Endothelial cell of umbilical vein (primary cell): Measurements from ENCODE around the gene ATAD2B. TPM values are rescaled to one million over a fixed set of nuclear protein-coding genes. Genes with fewer than 3 reads are reported as not detected.

ENCODE experiments used
- BruUV-seq: library from RNA; stranded (reverse); fragments of 400-500 nt; replicated peaks from 2 replicates; lab custom pipeline; 2021; lab: Mats Ljungman, UMichigan
- CTCF ChIA-PET: fragments of 300-600, 350-600 bp; sonication (Branson Sonifier 250); formaldehyde crosslinking; loops from one replicate; lab custom pipeline; 2021; ENCODE audit warnings: antibody characterized with exemption, inconsistent platforms; lab: Charles Lee
- POLR2A ChIA-PET: fragments of 300-600, 350-600 bp; sonication (Branson Sonifier 250); formaldehyde crosslinking; loops from one replicate; lab custom pipeline; 2021; ENCODE audit warnings: antibody characterized with exemption, inconsistent platforms; lab: Charles Lee
- DNase-seq: peaks from one replicate; pipeline ENCODE4 v3.0.0-alpha.2; 2011; ENCODE audit warnings: low read depth, low spot score
- FAIRE-seq: peaks from 2 replicates; lab custom pipeline; 2011; peaks lifted over from hg19 to GRCh38; lab: Jason Lieb, UNC
- H2AFZ ChIP-seq: 2 replicates; pipeline ENCODE4 v1.6.0; 2012; ENCODE audit warnings: low read depth, low read length, control low read depth, inconsistent platforms
- H3K27ac ChIP-seq: 2 replicates; pipeline ENCODE4 v1.5.1; 2011; ENCODE audit warnings: low read depth, mild to moderate bottlenecking, control low read depth, low read length, moderate library complexity; ENCODE audit not compliant: insufficient read depth
- H3K27me3 ChIP-seq, 2 experiments: 2 replicates each; pipeline versions ENCODE4 v1.6.0 to v1.6.1; 2011; ENCODE audit warnings: low read length in 2 of 2, mixed read lengths in 1 of 2; ENCODE audit not compliant: control insufficient read depth in 2 of 2, insufficient read depth in 2 of 2
- H3K36me3 ChIP-seq, 2 experiments: 2 replicates in 1 of 2; 3 replicates in 1 of 2; pipeline ENCODE4 v1.5.1; 2011; ENCODE audit warnings: low read length in 2 of 2, mild to moderate bottlenecking in 1 of 2, moderate library complexity in 1 of 2; ENCODE audit not compliant: control insufficient read depth in 2 of 2, insufficient read depth in 2 of 2; ENCODE audit errors: extremely low read depth in 1 of 2
- H3K4me1 ChIP-seq: 3 replicates; pipeline ENCODE4 v1.5.1; 2011; ENCODE audit warnings: mild to moderate bottlenecking, low read length; ENCODE audit not compliant: control insufficient read depth, insufficient read depth; ENCODE audit errors: extremely low read depth
- H3K4me2 ChIP-seq: 2 replicates; pipeline ENCODE4 v1.6.1; 2011; ENCODE audit warnings: low read length, control low read depth, mixed read lengths; ENCODE audit not compliant: insufficient read depth
- H3K4me3 ChIP-seq, 3 experiments: fragments of 200-600 bp in 1 of 3; sonication (generic), shearing (Covaris generic) in 1 of 3; replicated peaks in 1 of 3; 2 replicates each; pipeline ENCODE4 v1.5.1; 2011 to 2016; ENCODE audit warnings: control low read depth in 3 of 3, low read length in 3 of 3, mild to moderate bottlenecking in 2 of 3, inconsistent platforms in 1 of 3, low read depth in 1 of 3, moderate library complexity in 1 of 3; ENCODE audit not compliant: insufficient read depth in 1 of 3
- H3K79me2 ChIP-seq: 2 replicates; pipeline ENCODE4 v1.6.0; 2012; ENCODE audit warnings: low read length, inconsistent platforms; ENCODE audit not compliant: control insufficient read depth, insufficient read depth
- H3K9ac ChIP-seq: replicated peaks from 2 replicates; pipeline ENCODE3; 2011; ENCODE audit warnings: low read length, control low read depth; ENCODE audit not compliant: insufficient read depth; ENCODE audit errors: extremely low read depth
- H3K9me1 ChIP-seq: replicated peaks from 3 replicates; pipeline ENCODE4 v1.6.0; 2011; ENCODE audit warnings: mild to moderate bottlenecking, low read length; ENCODE audit not compliant: control insufficient read depth, insufficient read depth; ENCODE audit errors: extremely low read depth
- H3K9me3 ChIP-seq: replicated peaks from 2 replicates; pipeline ENCODE4 v1.5.1; 2012; ENCODE audit warnings: low read length, inconsistent platforms; ENCODE audit not compliant: control insufficient read depth, insufficient read depth
- H4K20me1 ChIP-seq: replicated peaks from 2 replicates; pipeline ENCODE3; 2011; ENCODE audit warnings: mild to moderate bottlenecking, low read length; ENCODE audit not compliant: control insufficient read depth, insufficient read depth; ENCODE audit errors: extremely low read depth
- CTCF ChIP-seq, 2 donors: IDR thresholded peaks; 1 replicate in 1 of 2; 2 replicates in 1 of 2; pipeline ENCODE4 v1.5.1; 2011; ENCODE audit warnings: low read length in 2 of 2, mild to moderate bottlenecking in 2 of 2, moderate library complexity in 2 of 2, control low read depth in 1 of 2, inconsistent platforms in 1 of 2, low read depth in 1 of 2; ENCODE audit not compliant: insufficient read depth in 1 of 2; ENCODE audit errors: extremely low read depth in 1 of 2
- EZH2 ChIP-seq: IDR thresholded peaks from 2 replicates; pipeline ENCODE4 v1.6.1; 2012; ENCODE audit warnings: borderline replicate concordance, low read depth, mild to moderate bottlenecking, moderate library complexity, low read length, inconsistent platforms; ENCODE audit not compliant: severe bottlenecking
- FOS ChIP-seq: IDR thresholded peaks from 2 replicates; pipeline ENCODE4 v1.6.1; 2011; ENCODE audit warnings: mild to moderate bottlenecking, low read length, moderate library complexity, borderline replicate concordance; ENCODE audit not compliant: insufficient read depth
- GATA2 ChIP-seq: IDR thresholded peaks from 2 replicates; pipeline ENCODE4 v1.7.0; 2011; ENCODE audit warnings: low read depth, mild to moderate bottlenecking, moderate library complexity, mixed read lengths, low read length; ENCODE audit not compliant: insufficient read length, insufficient read depth
- JUN ChIP-seq: IDR thresholded peaks from 2 replicates; pipeline ENCODE4 v1.6.1; 2011; ENCODE audit warnings: borderline replicate concordance, low read depth; ENCODE audit not compliant: insufficient read length, insufficient read depth
- MAX ChIP-seq: IDR thresholded peaks from 2 replicates; pipeline ENCODE4 v1.6.1; 2011; ENCODE audit not compliant: insufficient read depth, insufficient read length
- MYC ChIP-seq: IDR thresholded peaks from one replicate; pipeline ENCODE4 v1.6.1; 2011; ENCODE audit warnings: mild to moderate bottlenecking, low read depth, low read length
- POLR2A ChIP-seq: IDR thresholded peaks from 2 replicates; pipeline ENCODE4 v1.6.1; 2012; ENCODE audit warnings: low read depth, mild to moderate bottlenecking, control low read depth, low read length
- POLR2AphosphoS5 ChIP-seq: IDR thresholded peaks from 2 replicates; pipeline ENCODE4 v1.6.1; 2012; ENCODE audit warnings: low read depth, mild to moderate bottlenecking, control low read depth, low read length, moderate library complexity; ENCODE audit not compliant: insufficient read depth
- dilution Hi-C: fragments of 300-500 bp; cut with MboI; formaldehyde crosslinking; loops from one replicate; pipeline ENCODE4 v1.15.0; 2019; ENCODE audit warnings: low sequenced_read_pairs; ENCODE audit not compliant: extremely low pct_ligation_motif_present
- intact Hi-C: fragments of 100-400 bp; cut with micrococcal nuclease; formaldehyde crosslinking; loops from one replicate; pipeline ENCODE4 v1.10.0; 2022
- polyA plus RNA-seq, 4 experiments: library from polyadenylated mRNA; depleted of rRNA in 3 of 4; stranded (reverse) in 3 of 4; unstranded in 1 of 4; fragments of >200 nt; gene quantifications; 2 replicates each; pipeline versions ENCODE4 v1.2.1 to v1.2.3, GENCODE V29; 2011 to 2012; ENCODE audit warnings: missing spikeins in 1 of 4
- total RNA-seq: library from RNA; stranded (reverse); gene quantifications from 2 replicates; pipeline ENCODE4 v1.2.3, GENCODE V29; 2021

Gene ATAD2B
- total and polyA plus RNA-seq, 2 donors (not counting 3 experiments of a cell fraction or from before 2014, with no cell fraction given) = 2.5 to 19.1 TPM

GRCh38 chr2:23772056-23772455 is 154.9 kb downstream of the ATAD2B start:
- CTCF ChIA-PET = no interaction called here

More at GRCh38 chr2:23772056-23772455, 154.9 kb downstream of the ATAD2B start:
- no peaks in the 10 kb centered on the region for H3K9me1 ChIP-seq
- intact Hi-C loops (no loop called here), dilution Hi-C loops (no loop called here)
- FAIRE-seq (no peak), DNase-seq (no peak)
- no peaks in the 10 kb centered on the region for H3K4me1 ChIP-seq
- H4K20me1 ChIP-seq = no peaks in the 10 kb centered on the region
- H2AFZ ChIP-seq = no peak overlapping the region
- POLR2A ChIA-PET = no interaction called here
- no peaks in the 10 kb centered on the region for H3K9me3 ChIP-seq
- TF ChIP-seq CTCF (IDR thresholded peaks at IDR 0.05; ENCODE audit: extremely low read depth in 1 of 2, insufficient read depth in 1 of 2, low read depth in 1 of 2, low read length in 2 of 2) (no peak), FOS (no peak), MYC (no peak), JUN (no peak), GATA2 (no peak), EZH2 (no peak), POLR2A (no peak), POLR2AphosphoS5 (no peak), MAX (no peak)
- no peaks in the 10 kb centered on the region for H3K27me3 ChIP-seq
- no peak overlapping the region for H3K27ac ChIP-seq
- no peak overlapping the region for H3K9ac ChIP-seq
- no peaks in the 10 kb centered on the region for H3K79me2 ChIP-seq
- no TSS peak for BruUV-seq
- H3K36me3 ChIP-seq = peaks cover 0 to 4% of the 10 kb centered on the region in 2 experiments
- no peak overlapping the region for H3K4me3 ChIP-seq
- H3K4me2 ChIP-seq = no peak overlapping the region
